Caco-2 (cell line): ENCODE measurements around the gene LRTM1. TPM values are rescaled to one million over a fixed set of nuclear protein-coding genes. Genes with fewer than 3 reads are reported as not detected.

Experiments used
- BruUV-seq: library from RNA; stranded (reverse); fragments of 400-500 nt; replicated peaks from 2 replicates; lab custom pipeline; 2021; lab: Mats Ljungman, UMichigan
- CTCF ChIA-PET: fragments of 300-600 bp; sonication (Branson Sonifier 250); formaldehyde crosslinking; loops from one replicate; lab custom pipeline; 2022; ENCODE audit warnings: antibody characterized with exemption; lab: Charles Lee
- POLR2A ChIA-PET: fragments of 300-600 bp; sonication (Branson Sonifier 250); formaldehyde crosslinking; loops from one replicate; lab custom pipeline; 2022; ENCODE audit warnings: antibody characterized with exemption; lab: Charles Lee
- DNase-seq, 2 experiments: peaks; one replicate each; pipeline versions ENCODE4 v3.0.0 to v3.0.0-alpha.2; 2020 to 2022
- H3K27me3 ChIP-seq: replicated peaks from 2 replicates; pipeline ENCODE4 v1.6.0; 2011; ENCODE audit warnings: low read length; ENCODE audit not compliant: control insufficient read depth, insufficient read depth
- H3K36me3 ChIP-seq: 2 replicates; pipeline ENCODE4 v1.5.1; 2011; ENCODE audit warnings: low read length; ENCODE audit not compliant: control insufficient read depth, insufficient read depth
- H3K4me1 ChIP-seq: fragments of 250-450 bp; sonication (Bioruptor Pico); 2 replicates; pipeline ENCODE4 v1.5.1; 2020; ENCODE audit warnings: mild to moderate bottlenecking
- H3K4me3 ChIP-seq: 2 replicates; pipeline ENCODE4 v1.5.1; 2011; ENCODE audit warnings: low read depth, mild to moderate bottlenecking, control low read depth, low read length
- H3K9me3 ChIP-seq: fragments of 250-450 bp; sonication (Bioruptor Pico); 2 replicates; pipeline ENCODE4 v1.5.1; 2020; ENCODE audit warnings: mild to moderate bottlenecking, moderate library complexity
- H3K27ac Mint-ChIP-seq: one replicate; pipeline ENCODE4 v1.8.0; 2022; ENCODE audit warnings: mixed read lengths; ENCODE audit not compliant: unreplicated experiment
- H3K27me3 Mint-ChIP-seq: one replicate; pipeline ENCODE4 v1.8.0; 2022; ENCODE audit warnings: mixed read lengths; ENCODE audit not compliant: insufficient read depth, unreplicated experiment
- H3K36me3 Mint-ChIP-seq: one replicate; pipeline ENCODE4 v1.8.0; 2022; ENCODE audit warnings: mild to moderate bottlenecking, mixed read lengths; ENCODE audit not compliant: insufficient read depth, unreplicated experiment
- H3K4me1 Mint-ChIP-seq: one replicate; pipeline ENCODE4 v1.8.0; 2022; ENCODE audit warnings: low read depth, mixed read lengths; ENCODE audit not compliant: unreplicated experiment
- H3K4me3 Mint-ChIP-seq: one replicate; pipeline ENCODE4 v1.8.0; 2022; ENCODE audit warnings: mild to moderate bottlenecking, moderate library complexity, mixed read lengths; ENCODE audit not compliant: unreplicated experiment
- H3K9me3 Mint-ChIP-seq: one replicate; pipeline ENCODE4 v1.8.0; 2022; ENCODE audit warnings: mixed read lengths; ENCODE audit not compliant: unreplicated experiment
- CTCF ChIP-seq, 2 experiments: fragments of 200-600 bp in 1 of 2; IDR thresholded peaks; 1 replicate in 1 of 2; 2 replicates in 1 of 2; pipeline versions ENCODE4 v1.5.1 to v1.8.0; 2011 to 2022; ENCODE audit warnings: antibody characterized with exemption in 1 of 2, control low read depth in 1 of 2, inconsistent platforms in 1 of 2, low read depth in 1 of 2, low read length in 1 of 2, mild to moderate bottlenecking in 1 of 2, moderate library complexity in 1 of 2; ENCODE audit not compliant: insufficient read depth in 1 of 2, severe bottlenecking in 1 of 2, unreplicated experiment in 1 of 2
- intact Hi-C: fragments of 100-400 bp; cut with micrococcal nuclease; formaldehyde crosslinking; loops from one replicate; pipeline ENCODE4 v1.10.0; 2022; ENCODE audit not compliant: unreplicated experiment
- total RNA-seq: library from RNA; stranded (reverse); gene quantifications from 2 replicates; pipeline ENCODE4 v1.2.3, GENCODE V29; 2022

Gene LRTM1
- total RNA-seq, 1 experiment from 2014 or later, result not detected

GRCh38 chr3:54936561-54936960, 8.7 kb upstream of the LRTM1 start:
- ChIA-PET CTCF (no interaction called here), POLR2A (no interaction called here)
- H3K27ac Mint-ChIP-seq, result no peak overlapping the region
- Histone ChIP-seq H3K4me3 (no peak overlapping the region), H3K9me3 (no peaks in the 10 kb centered on the region), H3K4me1 (no peaks in the 10 kb centered on the region), H3K27me3 (peaks cover under 1% of the 10 kb centered on the region), H3K36me3 (no peaks in the 10 kb centered on the region)
- no peaks in the 10 kb centered on the region for H3K4me1 Mint-ChIP-seq
- intact Hi-C loops, result no loop called here
- TF ChIP-seq CTCF (IDR thresholded peaks at IDR 0.05; ENCODE audit: insufficient read depth in 1 of 2, low read depth in 1 of 2, low read length in 1 of 2, severe bottlenecking in 1 of 2, unreplicated experiment in 1 of 2), result no peak
- no peak for DNase-seq
- H3K9me3 Mint-ChIP-seq, result no peaks in the 10 kb centered on the region
- BruUV-seq, result no TSS peak
- H3K36me3 Mint-ChIP-seq, result no peaks in the 10 kb centered on the region
- H3K4me3 Mint-ChIP-seq, result no peak overlapping the region
- H3K27me3 Mint-ChIP-seq, result peaks cover 15% of the 10 kb centered on the region

- no peak for DNase-seq
- no peak overlapping the region for H3K4me3 ChIP-seq
- H3K9me3 ChIP-seq, result no peaks in the 10 kb centered on the region
- intact Hi-C loops, result no loop called here
- H3K27me3 Mint-ChIP-seq, result peaks cover 15% of the 10 kb centered on the region
- no peaks in the 10 kb centered on the region for H3K36me3 Mint-ChIP-seq
- no peaks in the 10 kb centered on the region for H3K9me3 Mint-ChIP-seq
- no peaks in the 10 kb centered on the region for H3K4me1 Mint-ChIP-seq
- no peak overlapping the region for H3K4me3 Mint-ChIP-seq
- no peak overlapping the region for H3K27ac Mint-ChIP-seq
- H3K36me3 ChIP-seq, result no peaks in the 10 kb centered on the region
- CTCF ChIA-PET, result no interaction called here
- TF ChIP-seq CTCF (IDR thresholded peaks at IDR 0.05; ENCODE audit: insufficient read depth in 1 of 2, low read depth in 1 of 2, low read length in 1 of 2, severe bottlenecking in 1 of 2, unreplicated experiment in 1 of 2), result no peak
- POLR2A ChIA-PET, result no interaction called here
- no TSS peak for BruUV-seq
- H3K4me1 ChIP-seq, result no peaks in the 10 kb centered on the region
- H3K27me3 ChIP-seq, result no peaks in the 10 kb centered on the region; the same call in none of the 2 replicates
Measured at GRCh38 chr3:54935869-54936268, 8.0 kb upstream of the LRTM1 start.

- Mint-ChIP-seq H3K9me3 (no peaks in the 10 kb centered on the region), H3K27me3 (peaks cover 19% of the 10 kb centered on the region), H3K4me3 (no peak overlapping the region), H3K36me3 (no peaks in the 10 kb centered on the region), H3K4me1 (no peaks in the 10 kb centered on the region), H3K27ac (no peak overlapping the region)
- intact Hi-C loops, result no loop called here
- DNase-seq, result no peak
- Histone ChIP-seq H3K27me3 (no peaks in the 10 kb centered on the region), H3K4me1 (no peaks in the 10 kb centered on the region), H3K4me3 (no peak overlapping the region), H3K9me3 (no peaks in the 10 kb centered on the region), H3K36me3 (no peaks in the 10 kb centered on the region)
- no peak for TF ChIP-seq CTCF (IDR thresholded peaks at IDR 0.05; ENCODE audit: insufficient read depth in 1 of 2, low read depth in 1 of 2, low read length in 1 of 2, severe bottlenecking in 1 of 2, unreplicated experiment in 1 of 2)
- no TSS peak for BruUV-seq
- ChIA-PET CTCF (no interaction called here), POLR2A (no interaction called here)
Measured at GRCh38 chr3:54932606-54933005, 4.7 kb upstream of the LRTM1 start.
